HG03097 (cell line): Measurements from ENCODE around the gene UGT3A2.

Experiments used
- ATAC-seq: cut with Tn5 transposase; IDR thresholded peaks from one replicate; pipeline ENCODE4 v1.9.1; 2021; ENCODE audit not compliant: unreplicated experiment, low FRiP score

UGT3A2 gene

DNA sequence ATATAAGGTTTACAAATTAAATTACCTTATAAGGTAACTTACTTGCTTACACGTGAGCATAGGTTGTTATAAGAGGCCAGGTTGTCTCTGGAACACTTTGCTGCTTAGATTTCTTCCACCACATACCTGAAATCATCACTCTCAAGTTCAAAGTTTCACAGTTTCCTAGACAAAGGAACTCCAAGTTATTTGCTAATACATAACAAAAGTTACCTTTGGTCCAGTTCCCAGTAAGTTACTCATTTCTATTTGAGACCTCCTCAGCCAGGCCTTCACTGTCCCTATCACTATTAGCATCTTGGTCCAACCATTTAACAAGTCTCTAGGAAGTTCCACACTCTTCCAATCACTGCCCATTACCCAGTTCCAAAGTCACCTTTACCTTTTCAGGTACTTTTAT, 57.0 kb downstream of the UGT3A2 start:
- no peak for ATAC-seq

DNA sequence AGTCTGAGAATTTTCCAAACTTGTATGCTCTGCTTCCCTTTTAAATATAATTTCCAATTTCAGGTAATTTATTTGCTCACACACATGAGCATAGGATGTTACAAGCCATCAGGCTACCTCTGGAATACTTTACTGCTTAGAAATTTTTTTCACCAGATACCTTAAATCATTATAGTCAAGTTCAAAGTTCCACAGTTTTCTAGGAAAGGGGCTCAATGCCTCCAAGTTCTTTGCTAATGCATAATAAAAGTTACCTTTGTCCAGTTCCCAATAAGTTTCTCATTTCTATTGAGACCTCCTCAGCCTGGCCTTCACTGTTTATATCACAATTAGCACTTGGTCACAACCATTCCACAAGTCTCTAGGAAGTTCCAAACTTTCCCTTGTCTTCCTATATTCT, 59.3 kb downstream of the UGT3A2 start:
- no peak for ATAC-seq

DNA sequence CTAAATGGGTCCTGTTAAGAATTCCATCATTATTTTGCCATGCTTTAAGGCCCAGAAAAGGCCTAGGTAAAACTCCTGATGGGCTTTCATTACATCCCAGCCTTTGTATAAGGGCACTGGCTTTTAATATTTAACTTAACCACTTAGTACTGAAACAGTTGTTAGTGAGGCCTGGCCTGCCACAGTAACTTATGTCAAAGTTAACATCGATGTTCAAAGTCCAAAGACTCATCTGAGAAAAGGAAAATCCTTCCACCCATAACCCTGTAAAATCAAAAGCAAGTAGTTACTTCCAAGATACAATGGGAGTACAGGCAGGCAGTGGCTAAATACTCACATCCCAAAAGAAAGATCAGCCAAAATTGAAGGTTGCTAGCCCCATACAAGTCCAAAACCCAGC, 60.5 kb downstream of the UGT3A2 start:
- ATAC-seq: no peak

DNA sequence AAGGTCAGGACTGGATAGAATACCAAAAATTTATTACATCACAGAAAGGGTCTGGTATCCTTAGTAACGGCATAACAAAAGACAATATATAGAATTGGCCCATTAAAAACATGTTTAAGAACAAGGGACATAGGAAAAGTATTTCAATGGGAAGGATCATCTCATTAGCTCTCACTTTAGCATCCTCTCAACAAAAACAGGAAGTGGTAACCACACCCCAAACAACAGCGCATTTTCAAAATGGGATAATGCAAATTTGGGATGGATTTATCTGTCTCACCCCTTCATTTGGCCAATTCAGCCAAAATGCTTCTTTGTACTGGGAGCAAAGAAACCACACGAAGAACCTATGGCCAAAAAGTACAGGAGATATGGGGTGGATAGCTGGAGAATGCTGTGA, 65.7 kb downstream of the UGT3A2 start:
- no peak for ATAC-seq

DNA sequence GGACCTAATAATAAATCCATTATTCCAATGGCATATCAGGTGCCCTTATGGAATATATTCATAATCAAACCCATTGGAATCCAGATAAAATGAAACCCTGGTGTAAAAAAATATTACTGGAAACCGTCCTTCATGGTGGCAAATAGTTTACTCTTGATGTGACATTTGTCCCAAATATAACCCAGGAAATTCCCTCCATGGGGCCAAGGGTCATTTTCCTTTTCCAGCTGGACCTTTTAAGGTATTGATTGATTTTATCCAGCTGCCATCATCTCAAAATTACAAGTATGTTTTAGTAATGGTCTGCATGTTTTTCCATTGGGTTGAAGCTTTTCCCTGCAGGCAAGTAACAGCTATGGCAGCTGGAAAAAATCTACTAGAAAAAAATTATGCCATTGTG, 67.1 kb downstream of the UGT3A2 start:
- ATAC-seq: no peak

DNA sequence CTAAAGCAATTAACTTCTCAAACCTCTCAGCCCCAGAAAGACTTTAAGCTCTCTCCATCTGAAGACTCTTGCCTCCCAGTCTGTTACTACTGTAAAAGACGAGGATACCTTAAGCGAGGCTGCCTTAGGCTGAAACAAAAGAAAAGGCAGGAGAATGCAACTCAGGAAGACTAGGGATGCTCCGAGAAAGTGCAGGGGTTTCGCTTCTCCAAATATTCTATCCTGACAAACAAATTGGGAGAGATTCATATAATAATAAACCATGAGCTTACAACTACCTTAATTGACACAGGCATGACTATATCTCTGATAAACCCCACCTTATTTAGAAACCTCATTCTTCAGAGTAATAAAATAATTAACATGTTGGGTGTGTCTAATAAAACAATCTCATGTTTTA, 70.6 kb downstream of the UGT3A2 start:
- ATAC-seq: no peak

DNA sequence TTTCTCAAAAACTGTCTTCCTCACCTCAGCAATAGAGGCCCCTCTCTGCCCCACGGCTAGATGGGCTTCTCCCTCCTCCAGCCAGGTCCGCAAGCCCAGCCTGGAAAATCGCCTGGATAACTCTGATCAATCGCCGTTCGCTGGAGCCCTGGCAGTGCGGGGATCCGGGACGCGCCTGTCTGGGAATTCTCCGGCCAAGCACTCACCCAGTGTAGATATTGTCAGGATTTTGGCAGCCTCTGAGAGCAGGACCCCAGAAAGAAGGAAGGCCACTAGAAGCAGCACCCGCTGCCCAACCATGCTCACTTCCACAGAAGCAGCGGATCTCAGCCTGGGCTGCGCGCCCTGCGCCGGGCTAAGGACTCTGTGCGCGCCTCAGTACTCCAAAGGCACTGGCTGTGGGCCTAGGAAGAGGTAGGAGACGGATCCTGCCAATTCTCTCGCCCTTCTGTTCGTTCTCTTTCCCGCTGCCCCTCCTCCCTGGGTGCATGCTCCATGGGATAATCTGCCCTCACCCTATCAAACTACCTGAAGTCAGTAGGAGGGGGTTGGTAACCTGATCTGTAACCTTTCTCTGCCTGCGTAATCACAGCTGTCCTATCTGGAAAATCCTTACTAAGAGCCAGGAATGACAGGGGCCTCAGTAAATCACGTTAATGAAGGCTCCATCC, 75.6 kb downstream of the UGT3A2 start, which contains the start of gene UGT3A1:
Gene UGT3A1, minus strand, starts transcription at position 450 of the 671 bp plus-strand sequence. Its CDS starts 150 bp downstream, at position 300.
- no peak for ATAC-seq

DNA sequence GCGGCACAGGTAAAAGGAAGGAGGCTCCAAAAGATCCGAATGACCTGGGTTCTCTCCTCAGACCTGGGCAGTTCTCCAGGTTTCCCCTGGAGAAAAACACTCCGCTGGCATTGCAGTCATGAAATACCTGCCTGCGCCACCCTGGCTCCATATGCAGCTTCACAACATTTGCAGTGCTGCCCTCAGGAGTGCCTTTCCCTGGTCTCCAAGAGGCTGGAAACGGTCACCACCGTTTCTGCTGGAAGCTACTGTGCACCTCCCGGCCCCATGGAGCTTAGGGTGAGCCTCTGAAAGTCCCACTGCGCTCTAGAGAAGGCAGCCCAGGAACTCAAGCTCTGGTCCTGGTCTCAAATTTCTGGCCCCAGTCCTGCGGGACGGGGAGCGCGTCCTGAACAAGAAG, 76.2 kb downstream of the UGT3A2 start:
- ATAC-seq: no peak

DNA sequence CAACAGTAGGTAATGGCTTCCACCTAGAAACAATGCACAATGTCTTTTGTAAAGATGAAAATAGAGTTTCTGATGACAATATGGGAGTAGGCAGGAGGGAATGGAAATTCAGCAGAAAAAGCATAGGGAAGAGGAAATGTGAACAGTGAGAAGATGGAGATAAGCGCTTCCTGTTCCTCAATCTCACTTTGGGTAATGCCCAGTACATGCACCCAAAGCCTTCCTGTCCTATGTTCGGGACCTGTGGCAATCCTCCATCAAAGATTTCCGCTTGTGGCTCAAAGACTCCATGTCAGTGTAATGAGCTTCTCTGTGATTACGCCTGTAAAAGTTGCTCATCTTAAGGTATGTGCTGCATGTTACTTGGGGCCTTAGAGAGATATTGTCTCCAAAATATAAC, 78.2 kb downstream of the UGT3A2 start:
- no peak for ATAC-seq

DNA sequence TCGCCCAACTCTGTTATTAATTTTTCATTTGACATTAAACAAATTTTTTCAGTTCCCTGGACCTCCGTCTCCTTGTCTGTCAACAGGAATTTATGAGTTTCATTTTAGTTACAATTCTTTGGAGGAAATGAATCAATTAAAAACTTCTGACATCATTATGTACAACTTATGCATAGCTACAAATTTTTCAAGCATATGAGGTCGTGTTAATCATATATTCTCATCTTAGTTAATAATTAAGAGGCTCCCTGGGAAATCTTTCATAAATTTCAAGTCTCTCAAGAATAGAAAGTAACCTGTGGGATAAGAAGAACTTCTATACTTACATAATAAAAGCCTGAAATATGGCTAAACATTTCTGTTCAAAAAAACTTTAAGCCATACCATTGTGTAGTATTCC, 78.9 kb downstream of the UGT3A2 start:
- ATAC-seq: no peak
